NCI-H2196 treated with DMSO at 0.1 percent for 48 hours (cell line): ENCODE measurements around the gene XRCC5.
"Not testable (repeated sequence)": the region's sequence is repeated elsewhere in the genome, so short reads cannot be mapped to it uniquely, and the experiment has no call there.

Experiments used
- DNase-seq: peaks from one replicate; lab custom pipeline; 2025; ENCODE audit not compliant: unreplicated experiment; lab: John Stamatoyannopoulos, UW

XRCC5 gene

DNA sequence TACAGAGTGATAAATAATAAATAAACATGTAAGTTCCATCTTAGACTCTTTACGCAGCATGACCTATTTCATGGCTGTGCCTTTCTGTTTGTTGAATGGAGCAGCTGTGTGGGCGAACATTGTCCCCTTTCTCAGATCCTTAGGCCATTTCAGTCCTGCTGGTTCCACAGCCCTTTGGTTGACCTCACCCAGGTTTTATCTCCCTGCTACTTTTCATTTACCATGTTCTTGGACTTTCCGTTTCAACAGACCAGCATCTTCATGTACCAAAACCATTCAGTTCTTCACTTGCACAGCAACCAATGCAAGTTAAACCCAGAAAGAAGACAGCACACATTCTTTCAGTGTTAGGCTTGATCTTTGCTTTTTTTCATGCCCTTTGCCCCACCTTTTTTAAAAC, 83.8 kb downstream of the XRCC5 start:
- DNase-seq, result no peak

DNA sequence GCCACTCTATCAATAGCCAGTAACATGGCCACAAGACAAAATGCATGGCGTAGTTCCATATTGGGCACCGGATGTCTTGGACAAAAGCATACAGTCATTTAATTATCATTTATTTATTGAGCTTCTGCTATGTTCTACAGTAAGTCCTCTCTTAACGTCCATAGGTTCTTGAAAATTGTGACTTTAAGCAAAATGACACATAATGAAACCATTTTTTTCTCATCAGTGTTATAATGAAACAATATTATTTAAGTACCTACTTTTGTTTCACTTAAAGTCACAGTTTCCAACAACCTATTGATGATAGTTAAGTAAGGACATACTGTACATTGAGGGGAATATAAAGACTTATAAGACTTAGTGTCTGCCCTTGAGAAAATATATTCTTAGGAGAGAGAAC, 84.9 kb downstream of the XRCC5 start:
- DNase-seq, result no peak

DNA sequence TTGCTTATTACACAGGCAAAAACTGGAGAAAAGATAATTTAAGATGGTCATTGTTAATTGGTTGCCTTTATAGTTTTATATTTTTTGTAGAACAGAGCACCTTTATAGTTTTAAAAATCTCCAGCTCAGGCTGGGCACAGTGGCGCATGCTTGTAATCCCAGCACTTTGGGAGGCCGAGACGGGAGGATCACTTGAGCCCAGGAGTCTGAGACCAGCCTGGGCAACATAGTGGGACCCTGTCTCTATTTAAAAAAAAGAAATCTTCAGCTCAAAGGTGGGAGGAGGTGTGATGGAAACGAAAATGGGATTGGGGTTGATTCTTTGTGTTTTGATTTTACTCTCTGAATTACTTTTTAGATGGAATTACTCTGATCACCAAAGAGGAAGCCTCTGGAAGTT, 85.4 kb downstream of the XRCC5 start:
- no peak for DNase-seq

DNA sequence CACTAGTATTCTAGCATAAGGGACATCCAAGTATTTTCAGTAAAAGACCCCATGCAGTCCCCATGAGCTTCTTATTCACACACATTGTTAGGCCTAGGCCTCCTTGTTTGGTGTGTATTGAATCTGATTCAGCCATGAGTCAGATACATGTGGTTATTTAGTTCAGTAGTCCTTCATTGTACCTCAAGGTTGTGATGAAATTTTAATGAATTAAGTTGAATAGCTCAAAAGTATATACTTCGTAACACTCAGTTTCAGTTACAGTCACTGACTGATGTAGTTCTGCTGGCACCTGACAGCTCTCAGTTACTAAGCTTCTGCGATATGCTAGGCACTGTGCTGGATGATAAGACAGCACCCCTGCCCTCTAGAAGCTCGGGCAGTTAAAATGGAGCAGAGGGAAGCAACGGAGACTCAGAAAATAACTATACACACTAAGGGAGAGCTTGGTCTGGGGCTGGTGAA, 86.4 kb downstream of the XRCC5 start:
- DNase-seq, result no peak

DNA sequence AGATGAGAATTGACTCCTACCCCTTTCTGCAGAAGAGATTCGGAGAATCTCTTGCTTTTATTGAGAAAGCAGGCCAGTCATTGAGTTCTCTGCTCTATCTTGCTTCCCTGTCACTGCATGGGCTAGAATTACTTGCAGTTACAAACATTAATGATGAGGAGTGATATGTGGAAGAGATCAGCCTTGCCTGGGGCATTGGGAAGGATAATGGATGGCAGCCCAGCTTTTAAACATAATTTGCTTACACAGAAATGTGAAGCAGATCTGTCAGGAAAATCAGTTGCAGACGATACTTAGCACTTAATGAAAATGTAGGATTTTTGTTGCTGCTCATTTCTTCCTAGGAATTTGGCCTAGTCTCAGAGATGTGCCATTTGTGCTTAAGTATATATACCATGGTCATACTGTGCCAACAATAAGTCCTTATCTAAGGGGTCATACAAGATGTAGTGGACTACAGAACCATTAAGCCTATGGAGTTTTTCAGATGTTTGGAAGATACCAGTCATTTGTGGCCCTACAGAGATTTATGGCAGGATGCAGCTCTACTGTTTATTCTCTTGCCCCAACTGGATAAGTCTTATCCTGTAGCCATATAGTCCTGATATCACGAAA, 92.7 kb downstream of the XRCC5 start:
- DNase-seq, result no peak

DNA sequence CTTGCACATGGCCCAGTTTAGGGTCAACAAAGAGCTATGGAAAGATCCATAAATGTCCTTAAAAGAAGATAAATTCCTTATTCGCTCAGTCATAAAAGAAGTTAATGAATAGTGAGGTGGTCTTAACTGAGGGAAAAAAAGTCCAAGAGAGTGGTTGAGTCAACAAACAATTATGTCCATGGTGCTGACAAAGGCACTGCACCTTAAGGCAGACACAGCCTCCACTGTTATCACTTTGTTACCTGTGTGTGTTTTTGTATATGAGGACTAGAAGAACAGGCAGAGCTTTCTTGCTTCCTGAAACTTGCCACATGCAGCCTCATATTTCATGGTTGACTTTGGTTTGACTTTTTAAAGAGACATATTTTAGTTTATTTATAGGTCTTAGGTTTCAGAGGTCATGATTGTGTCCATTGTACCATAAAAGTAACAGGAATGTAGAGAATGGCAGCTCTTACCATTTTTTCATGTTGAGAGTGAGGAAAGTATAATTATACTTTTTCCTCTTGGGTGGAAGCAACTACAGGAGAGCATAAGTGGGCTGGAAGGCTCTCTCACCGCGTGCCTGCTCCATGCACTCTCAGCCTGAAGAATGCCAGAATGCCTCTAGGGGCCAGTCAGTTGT, 93.6 kb downstream of the XRCC5 start:
- no peak for DNase-seq

DNA sequence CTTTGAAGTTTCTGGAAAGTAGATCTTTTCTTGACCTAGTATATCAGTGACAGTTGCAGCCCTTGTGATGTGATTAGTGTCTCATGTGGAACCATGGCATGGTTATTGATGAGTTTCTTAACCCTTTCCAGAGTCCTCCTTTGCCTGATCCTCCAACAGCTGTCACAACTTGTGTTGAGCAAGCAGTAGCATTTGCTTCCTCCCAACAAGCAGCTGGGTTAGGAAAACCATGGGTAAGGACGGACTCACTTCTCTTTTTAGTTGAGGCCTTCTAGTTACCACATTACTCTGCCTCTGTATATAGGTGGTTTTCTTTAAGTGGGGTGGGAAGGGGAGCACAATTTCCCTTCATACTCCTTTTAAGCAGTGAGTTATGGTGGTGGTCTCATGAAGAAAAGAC, 96.3 kb downstream of the XRCC5 start:
- no peak for DNase-seq

DNA sequence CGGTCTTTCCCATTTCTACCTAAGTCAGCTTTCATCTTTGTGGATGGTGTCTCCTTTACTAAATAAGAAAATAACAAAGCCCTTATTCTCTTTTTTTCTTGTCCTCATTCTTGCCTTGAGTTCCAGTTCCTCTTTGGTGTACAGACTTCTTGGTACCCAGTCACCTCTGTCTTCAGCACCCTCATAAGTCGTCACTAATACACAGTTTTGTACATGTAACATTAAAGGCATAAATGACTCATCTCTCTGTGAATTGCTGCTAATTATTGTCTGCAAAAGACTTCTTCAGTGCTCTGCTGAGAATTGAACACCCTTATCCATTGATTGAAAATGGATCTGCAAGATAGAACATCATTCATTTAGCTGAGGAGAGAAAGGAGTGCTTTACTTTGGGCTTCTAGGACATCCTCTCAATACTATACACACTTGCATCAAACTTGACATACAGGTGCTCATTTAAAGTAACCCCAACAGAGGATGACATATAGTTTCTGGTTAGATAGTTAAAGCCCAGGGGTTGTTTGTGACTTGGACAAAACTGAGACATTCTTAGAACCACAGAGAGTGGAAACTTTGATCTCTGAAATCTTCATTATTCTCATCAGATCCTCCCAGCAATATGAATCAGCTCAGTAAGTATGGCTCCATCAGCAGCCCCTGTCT, 97.0 kb downstream of the XRCC5 start:
- no peak for DNase-seq

DNA sequence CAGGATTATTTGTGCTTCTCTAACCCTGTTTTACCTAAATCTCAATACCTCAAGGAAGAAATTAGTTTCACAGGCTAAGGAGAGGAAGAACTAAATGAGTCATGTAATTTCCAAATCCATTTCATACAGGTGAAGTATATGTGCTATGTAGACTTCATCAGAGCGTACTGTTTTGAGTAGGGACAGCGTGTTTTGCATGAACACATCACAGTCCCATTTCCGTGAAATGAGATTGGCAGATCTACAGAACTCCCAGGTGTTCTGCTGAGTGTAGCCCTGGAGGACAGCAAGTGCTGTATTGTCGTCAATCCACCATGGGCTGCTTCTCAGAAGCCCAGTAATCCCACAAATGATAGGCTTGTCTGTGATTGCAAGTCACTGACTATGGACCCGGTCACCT, 97.7 kb downstream of the XRCC5 start:
- DNase-seq, result no peak

DNA sequence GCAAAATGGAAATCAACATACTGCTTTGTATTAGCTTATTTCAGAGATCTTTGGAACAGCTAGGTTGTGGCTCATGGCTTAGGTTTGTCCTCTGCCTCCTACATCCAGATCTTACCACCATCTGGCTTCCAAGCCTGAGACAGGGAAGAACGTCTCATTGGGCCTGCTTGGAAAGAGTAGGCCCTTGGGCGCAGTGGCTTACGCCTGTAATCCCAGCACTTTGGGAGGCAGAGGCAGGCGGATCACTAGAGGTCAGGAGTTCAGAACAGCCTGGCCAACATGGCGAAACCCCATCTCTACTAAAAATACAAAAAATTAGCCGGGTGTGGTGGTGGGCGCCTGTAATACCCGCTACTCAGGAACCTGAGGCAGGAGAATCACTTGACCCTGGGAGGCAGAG, 99.5 kb downstream of the XRCC5 start:
- DNase-seq, result not testable (repeated sequence)

DNA sequence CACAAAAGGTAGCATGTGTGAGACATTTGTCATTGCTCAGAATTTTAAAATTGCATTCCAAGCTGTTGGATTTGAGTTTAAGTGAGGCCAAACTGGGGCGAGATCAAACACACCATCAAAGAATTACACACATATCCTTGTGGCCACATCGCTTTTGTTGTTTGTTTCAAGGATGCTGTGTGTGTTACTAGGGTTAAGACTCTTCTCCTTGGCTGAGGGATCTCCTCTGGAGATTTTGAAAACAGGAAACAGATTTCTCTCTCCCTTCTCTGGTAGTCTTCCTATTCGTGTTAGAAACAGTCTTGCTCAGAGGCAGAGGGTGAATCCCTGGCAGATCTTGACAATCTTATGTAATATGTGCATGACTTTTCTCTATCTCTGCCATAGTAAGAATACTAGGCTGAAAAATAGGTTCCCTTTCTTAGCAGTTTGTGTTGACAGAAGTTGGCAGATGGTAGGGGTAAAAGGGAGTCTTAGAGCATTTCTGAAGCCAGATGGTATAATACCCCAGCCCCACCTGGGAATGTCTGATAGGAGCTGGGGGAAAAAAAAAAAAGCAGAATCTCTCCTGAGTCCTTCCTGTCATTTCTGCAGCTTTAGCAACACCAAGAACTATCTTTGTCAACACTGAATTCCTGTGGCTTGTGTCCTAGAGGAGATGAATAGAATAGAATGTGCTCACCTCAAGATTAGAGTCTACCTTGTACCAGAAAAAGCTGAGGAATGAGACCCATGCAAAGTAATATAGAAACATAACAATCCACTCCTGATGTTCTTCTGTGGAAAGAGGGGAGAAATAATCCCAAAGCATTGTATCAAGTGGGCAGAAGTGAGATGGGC, 101.8 kb downstream of the XRCC5 start:
- no peak for DNase-seq

DNA sequence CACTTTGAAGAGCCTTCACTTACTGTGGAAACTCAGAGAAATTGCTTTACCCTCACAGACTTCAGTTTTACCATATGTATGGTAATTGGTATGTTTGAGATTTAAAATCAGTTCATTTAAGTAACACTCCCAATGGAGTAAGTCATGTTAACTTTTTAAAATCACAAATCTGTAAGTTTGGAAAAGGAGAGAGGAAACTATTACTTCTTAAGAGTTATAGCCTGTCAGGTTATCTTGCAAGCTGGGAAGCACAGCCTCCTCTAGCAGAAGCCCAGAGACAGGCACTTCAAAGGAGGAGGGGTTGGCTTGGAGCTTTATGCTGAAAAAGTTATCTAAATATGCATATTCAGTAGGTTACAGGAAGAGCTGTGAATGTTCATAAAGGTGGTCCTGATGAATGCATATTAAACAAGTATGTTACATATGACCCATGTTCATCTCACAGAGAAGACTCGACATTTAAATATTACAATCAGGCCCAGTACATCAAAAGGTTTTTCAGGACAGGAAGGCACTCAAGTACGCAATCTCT, 102.5 kb downstream of the XRCC5 start:
- no peak for DNase-seq

DNA sequence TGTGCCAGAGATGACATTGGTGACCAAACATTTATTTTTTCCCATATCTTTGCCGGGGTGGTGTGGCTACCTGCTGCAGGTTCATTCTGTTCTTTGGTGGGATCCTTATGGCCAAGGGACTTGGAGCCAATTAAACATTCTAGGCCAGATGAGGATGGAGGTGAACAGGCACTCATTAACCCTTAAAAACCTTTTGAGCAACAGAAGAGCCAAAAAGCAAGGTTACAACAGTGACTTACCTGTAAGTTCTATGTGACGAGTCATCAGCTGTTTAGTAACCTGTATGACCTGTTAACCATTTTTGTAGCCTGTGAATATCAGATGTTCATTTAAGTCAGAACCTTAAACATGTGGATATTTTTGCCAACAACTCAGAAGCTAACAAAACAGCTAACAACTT, 105.6 kb downstream of the XRCC5 start:
- DNase-seq, result no peak

DNA sequence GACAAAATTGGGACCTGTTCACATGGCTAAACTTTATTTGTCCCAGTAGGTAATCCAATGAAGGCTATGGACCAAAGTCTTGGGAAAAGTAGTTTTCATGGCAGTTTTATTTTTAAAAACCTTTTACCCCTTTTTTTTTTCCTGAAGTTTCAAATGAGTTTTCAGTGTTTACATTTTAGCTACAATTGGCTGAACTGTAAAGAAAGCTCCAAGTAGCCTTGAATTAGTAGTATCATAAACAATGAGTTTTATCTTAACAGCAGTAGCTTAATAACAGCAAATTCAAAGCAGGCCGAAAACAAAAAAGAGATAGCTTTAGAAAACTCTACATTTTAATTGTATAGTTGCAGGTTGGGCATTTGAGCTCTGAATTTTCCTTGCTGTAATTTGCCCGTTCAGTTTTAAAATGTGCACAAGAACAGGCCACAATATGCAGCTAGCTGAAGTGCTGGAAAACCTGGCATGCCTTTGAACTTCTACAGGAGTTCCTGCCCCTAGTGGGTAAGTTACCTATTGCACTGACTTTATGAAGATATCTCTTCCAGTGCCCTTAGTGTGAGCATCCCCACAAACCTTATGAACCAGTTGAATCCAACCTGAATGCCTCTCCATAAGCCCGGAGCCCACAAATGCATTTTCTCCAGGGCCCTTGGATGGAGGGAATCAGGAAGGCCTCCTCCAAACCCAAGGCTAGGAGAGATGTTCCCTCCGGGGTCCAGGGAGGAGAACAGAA, 106.7 kb downstream of the XRCC5 start:
- no peak for DNase-seq

DNA sequence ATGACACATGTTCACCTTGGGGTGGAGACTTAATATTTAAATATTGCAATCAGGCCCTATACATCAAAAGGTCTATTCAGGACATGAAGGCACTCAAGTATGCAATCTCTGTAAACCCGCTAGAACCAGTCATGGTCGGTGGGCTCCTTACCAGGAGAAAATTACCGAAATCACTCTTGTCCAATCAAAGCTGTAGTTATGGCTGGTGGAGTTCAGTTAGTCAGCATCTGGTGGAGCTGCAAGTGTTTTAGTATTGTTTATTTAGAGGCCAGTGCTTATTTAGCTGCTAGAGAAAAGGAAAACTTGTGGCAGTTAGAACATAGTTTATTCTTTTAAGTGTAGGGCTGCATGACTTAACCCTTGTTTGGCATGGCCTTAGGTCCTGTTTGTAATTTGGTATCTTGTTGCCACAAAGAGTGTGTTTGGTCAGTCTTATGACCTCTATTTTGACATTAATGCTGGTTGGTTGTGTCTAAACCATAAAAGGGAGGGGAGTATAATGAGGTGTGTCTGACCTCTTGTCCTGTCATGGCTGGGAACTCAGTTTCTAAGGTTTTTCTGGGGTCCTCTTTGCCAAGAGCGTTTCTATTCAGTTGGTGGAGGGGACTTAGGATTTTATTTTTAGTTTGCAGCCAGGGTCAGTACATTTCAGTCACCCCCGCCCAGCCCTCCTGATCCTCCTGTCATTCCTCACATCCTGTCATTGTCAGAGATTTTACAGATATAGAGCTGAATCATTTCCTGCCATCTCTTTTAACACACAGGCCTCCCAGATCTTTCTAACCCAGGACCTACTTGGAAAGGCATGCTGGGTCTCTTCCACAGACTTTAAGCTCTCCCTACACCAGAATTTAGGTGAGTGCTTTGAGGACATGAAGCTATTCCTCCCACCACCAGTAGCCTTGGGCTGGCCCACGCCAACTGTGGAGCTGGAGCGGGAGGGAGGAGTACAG, 108.1 kb downstream of the XRCC5 start:
- no peak for DNase-seq

DNA sequence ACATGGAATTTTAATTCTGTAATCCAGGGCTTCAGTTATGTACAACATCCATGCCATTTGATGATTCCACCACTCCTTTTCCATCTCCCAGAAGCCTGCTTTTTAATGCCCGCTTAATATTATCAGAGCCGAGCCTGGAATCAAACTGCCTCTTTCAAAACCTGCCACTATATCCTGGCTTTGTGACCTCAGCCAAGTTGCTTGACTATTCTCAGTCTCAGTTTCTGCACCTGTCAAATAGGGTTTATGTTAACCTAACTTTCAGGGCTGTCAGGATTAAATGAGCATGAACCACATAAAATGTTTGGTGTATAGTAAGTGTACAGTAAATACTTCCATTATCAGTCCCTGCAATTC, 108.7 kb downstream of the XRCC5 start:
- no peak for DNase-seq

DNA sequence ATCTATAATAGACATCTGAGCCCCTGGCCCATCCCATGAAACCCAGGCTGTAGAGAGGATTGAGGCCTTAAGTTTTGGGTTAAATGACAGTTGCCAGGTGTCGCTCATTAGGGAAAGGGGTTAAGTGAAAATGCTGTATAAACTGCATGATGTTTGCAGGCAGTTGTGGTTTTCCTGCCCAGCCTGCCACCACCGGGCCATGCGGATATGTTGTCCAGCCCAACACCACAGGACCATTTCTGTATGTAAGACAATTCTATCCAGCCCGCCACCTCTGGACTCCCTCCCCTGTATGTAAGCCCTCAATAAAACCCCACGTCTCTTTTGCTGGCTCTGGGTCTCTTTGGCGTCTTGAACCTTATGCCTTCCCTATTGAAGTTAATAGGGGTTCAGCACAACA, 110.7 kb downstream of the XRCC5 start:
- no peak for DNase-seq

DNA sequence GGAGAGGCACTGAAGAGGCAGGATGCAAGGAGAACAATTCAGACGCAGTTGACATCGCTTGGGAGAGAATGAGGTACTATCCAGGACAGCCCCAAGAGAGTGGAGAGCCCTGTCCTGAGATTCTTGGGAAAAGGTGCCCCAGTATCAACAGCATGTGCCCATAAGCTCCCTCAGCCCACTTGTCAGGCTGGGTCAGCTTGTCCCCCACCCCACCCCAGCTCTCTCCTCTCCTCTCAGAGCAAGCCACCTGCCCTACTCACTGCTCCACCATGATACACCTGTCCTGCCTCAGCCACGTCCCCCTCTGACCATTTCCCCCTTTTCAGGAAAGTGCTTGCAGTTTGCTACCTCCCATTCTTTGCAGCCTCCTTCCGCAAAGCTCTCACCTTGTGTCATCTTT, 111.8 kb downstream of the XRCC5 start:
- DNase-seq, result no peak

DNA sequence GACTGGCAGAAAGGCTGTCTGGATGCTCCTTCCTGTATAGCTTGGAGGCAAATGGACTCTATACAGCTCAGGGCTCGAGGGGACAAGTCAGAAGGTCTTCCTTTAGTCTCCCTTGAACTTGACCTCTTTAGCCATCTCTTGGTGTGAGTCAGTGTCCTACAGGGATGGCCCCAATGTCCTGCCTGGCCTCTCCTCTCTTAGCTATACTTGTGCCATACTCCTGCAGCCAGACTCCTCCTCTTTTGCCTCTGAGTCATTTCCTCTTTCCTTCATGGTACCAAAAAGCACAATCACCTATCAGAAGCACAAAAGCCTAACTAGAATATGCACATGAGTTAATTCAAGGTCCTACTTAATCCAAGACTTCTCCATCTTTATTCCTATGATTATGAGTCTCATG, 112.7 kb downstream of the XRCC5 start:
- DNase-seq, result no peak
